SK-N-DZ (cell line): ENCODE results near the gene FPR2.
"Not testable (repeated sequence)": the region's sequence is repeated elsewhere in the genome, so short reads cannot be mapped to it uniquely, and the experiment has no call there.

ENCODE experiments used
- DNase-seq: peaks from one replicate; pipeline ENCODE4 v3.0.0-alpha.2; 2015; ENCODE audit warnings: low spot score

FPR2 gene

DNA sequence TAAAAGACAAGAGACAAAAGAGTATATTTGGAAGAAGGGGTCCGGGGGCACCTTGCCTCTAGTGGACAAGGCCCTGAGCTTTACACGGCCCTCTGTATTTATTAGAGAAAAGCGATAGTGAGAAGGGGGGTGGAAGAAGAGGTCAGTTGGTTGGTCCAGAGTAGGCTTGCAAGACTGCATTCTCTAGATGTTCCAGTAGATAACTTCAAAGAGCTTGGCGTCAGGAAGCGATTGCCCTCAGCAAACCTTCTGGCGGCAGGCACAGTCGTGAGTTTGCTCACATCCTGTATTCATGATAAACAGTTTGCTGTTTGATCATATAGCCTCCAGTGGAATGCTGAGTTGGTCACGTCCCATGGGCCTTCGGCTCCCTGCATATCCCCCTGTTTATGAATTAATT is 43.8 kb downstream of the FPR2 start:
- not testable (repeated sequence) for DNase-seq

- DNase-seq = not testable (repeated sequence)
Measured at GRCh38 chr19:51805396-51805795, 44.4 kb downstream of the FPR2 start.

DNA sequence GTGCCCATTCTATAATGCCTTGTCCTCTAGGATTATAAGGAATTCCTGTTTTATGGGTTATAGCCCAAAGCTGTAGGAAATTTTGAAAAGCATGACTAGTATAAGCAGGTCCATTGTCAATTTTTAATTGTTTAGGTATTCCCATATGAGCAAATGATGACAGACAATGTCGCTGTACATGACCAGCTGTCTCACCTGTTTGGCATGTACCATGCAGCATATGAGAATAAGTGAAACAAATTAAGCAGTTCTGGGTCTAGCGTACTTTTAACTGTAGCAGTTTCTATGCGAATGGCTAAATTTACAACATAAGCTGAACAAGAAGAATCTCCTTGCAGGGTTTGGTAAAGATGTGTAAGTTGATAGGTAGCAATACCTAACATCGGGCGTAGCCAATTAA is 45.6 kb downstream of the FPR2 start:
- DNase-seq = not testable (repeated sequence)

DNA sequence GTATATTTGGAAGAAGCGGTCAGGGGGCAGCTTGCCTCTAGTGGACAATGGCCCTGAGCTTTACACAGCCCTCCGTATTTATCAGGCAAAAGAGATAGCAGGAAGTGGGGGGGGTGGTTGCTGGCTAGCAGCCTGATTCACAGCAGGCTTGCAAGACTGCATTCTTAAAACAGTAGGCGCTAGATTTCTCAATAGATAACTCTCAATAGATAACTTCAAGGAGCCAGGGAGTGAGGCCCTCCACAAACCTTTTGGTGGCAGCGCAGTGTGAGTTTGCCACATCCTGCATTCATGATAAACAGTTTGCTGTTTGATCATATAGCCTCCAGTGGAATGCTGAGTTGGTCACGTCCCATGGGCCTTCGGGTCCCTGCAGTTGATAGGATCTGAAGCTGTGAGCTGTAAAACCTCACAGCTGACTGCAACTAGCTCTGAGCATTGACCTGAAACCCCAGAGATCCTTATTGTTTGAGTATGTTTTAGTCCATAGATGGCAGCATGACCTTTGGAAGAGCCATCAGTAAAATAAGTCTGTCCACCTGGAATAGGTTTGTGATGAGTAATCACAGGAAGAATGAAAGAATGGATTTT is 46.2 kb downstream of the FPR2 start:
- DNase-seq = no peak

GRCh38 chr19:51807925-51808324 is 46.9 kb downstream of the FPR2 start:
- DNase-seq = no peak

GRCh38 chr19:51808333-51808986 is 47.5 kb downstream of the FPR2 start:
- DNase-seq = no peak

- DNase-seq = no peak
Measured at GRCh38 chr19:51809787-51810186, 48.8 kb downstream of the FPR2 start.

DNA sequence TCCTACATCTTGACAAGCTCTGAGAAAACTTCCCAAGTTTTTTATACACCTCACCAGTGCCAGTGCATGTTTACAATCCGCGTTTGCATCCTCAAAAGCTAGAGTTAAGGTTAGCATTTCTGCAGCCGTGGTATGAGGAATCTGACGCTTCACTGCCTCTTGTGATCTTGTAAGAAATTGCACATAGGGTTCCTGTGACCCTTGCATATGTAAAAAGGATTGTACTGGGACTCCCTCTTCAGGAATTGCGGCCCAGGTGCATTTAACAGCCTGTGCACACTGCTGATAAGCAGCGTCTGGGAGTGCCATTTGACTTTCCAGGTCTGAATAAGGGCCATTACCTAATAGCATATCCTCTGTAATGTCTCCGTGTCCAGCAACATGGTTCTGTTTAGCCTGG is 49.2 kb downstream of the FPR2 start:
- peak; percentile 11 for DNase-seq

GRCh38 chr19:51811344-51811743 is 50.4 kb downstream of the FPR2 start:
- no peak for DNase-seq

- no peak for DNase-seq
Measured at GRCh38 chr19:51815043-51815442, 54.1 kb downstream of the FPR2 start.

- no peak for DNase-seq
Measured at GRCh38 chr19:51816711-51817110, 55.7 kb downstream of the FPR2 start.

DNA sequence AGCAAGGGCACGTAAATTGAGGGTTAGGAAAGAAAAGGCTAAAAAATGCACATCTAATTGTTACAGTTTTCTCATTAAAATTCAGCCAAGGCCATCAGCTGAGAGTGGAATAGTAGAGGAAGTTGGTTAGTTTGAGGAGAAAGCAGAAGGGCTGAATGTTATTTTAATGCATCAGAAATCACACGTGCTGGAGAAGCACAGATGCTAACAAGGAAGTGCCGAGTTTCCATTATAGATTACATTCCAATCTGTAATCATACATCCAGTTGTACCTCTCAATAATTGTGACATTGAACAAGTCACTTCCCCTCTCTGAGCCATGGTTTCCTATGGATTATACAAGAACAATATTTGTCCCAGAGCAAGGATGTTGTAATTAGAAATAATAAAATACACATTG is 59.0 kb downstream of the FPR2 start:
- no peak for DNase-seq
